ENCODE data around the gene SCN2A.
A peak's percentile ranks its signal among the peaks of the same experiment; 100 is the strongest.

SCN2A gene

DNA sequence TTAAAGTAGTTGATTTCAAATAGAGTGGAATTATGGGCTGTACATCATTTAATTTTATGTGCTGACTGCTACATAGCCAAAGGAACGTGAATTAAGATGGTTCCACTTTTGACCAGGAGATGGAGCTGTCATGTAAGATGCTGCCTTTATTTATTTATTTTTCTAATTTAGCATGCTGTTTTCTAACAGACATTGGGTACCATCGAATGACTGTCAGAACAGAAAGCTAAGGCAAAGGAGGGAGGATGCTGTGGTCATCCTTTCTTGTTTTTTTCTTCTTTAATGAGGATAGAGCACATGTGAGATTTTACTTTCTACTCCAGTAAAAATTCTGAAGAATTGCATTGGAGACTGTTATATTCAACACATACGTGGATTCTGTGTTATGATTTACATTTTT, at the start of gene SCN2A:
Gene SCN2A, plus strand, starts transcription at position 185 of the 400 bp plus-strand sequence. CDS start 56,410 bp downstream, outside the sequence.
- TF ChIP-seq, protein P1, sequence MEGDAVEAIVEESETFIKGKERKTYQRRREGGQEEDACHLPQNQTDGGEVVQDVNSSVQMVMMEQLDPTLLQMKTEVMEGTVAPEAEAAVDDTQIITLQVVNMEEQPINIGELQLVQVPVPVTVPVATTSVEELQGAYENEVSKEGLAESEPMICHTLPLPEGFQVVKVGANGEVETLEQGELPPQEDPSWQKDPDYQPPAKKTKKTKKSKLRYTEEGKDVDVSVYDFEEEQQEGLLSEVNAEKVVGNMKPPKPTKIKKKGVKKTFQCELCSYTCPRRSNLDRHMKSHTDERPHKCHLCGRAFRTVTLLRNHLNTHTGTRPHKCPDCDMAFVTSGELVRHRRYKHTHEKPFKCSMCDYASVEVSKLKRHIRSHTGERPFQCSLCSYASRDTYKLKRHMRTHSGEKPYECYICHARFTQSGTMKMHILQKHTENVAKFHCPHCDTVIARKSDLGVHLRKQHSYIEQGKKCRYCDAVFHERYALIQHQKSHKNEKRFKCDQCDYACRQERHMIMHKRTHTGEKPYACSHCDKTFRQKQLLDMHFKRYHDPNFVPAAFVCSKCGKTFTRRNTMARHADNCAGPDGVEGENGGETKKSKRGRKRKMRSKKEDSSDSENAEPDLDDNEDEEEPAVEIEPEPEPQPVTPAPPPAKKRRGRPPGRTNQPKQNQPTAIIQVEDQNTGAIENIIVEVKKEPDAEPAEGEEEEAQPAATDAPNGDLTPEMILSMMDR (conservative IDR thresholded peaks at IDR 0.05; ENCODE audit: low read depth, low read length): peak; percentile 70
- no peak within 1 kb of the TSS for H3K4me3 ChIP-seq (ENCODE audit: low read depth, low read length)
- peak; percentile 85 for DNase-seq (ENCODE audit: low read depth)

DNA sequence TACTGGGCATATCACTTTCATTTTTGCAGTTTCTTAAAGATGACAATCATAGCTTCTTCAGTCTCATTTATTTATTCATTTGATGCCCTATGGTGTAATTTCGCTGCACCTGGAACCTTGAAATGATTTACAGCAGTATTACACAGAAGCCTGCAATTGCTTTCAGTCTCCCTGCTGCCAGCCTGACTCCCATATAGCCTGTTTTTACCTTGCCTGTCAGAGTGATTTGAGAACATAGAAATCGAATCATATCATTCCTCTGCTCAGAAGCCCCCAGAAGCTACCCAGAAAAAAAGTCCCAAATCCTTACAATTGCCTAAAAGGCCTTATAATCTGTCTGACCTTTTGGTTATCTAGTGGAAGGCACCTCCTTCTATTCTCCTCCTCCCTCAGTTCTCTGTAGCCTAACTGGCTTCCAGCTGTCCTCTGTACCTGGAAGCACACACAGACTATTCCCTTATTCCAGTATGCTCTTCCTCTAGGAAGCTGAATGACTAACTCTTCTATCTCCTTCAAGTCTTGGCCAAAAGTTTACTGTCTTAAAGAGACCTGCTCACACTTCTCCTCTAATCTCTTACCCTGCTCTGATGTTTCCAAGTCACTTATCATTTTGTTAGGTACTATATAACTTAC, 48.0 kb upstream of the SCN2A start:
- TF ChIP-seq, protein P1 (conservative IDR thresholded peaks at IDR 0.05; ENCODE audit: low read depth, low read length): no peak
- DNase-seq (ENCODE audit: low read depth): no peak
- no peak overlapping the region for H3K4me3 ChIP-seq (ENCODE audit: low read depth, low read length)

DNA sequence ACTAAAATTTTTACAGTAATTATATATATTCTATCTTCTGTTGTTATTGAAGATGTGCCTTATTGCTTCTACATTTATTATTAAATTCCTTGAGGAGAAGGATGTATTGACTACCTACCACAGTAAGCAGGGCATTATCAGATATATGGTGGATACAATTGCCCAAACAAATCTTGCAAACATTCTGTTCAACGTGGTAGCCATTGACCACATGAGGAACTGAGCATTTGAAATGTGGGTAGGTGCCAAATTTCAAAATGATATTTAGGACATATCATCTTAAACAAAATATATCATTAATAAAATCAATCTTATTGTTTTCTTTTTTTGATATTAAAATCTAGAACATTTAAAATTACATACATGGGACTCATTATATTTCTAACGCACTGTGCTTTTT, 46.5 kb upstream of the SCN2A start:
- no peak overlapping the region for H3K4me3 ChIP-seq (ENCODE audit: low read depth, low read length)
- DNase-seq (ENCODE audit: low read depth): no peak
- TF ChIP-seq, protein P1 (conservative IDR thresholded peaks at IDR 0.05; ENCODE audit: low read depth, low read length): no peak

DNA sequence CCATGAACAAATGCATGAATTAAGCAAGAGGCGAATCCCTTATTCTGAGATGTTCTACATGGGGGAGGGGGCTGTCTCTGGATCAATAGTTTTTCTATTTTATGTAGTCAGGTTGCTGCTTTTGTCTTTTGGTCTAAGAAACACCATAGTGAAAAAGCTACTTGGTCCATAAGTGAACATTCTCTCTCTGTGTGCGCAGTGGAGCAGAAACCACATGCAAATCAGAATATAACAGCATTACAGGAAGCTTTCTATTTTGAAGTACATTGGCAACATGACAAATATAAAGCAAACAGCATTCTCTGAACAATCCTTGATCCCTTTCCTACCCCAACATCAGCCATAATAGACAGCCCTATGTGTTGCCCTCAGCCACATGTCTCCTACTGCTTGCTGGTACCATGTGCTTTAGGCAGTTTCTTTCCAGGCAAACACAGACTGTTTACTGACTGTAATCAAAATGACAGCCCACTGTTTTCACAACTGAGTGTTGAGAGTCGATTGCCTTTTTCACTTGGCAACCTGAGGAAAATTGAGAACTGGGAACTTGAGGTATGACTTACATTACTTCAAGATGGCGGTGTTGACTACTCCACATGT, 45.9 kb upstream of the SCN2A start:
- H3K4me3 ChIP-seq (ENCODE audit: low read depth, low read length): no peak overlapping the region
- TF ChIP-seq, protein P1 (conservative IDR thresholded peaks at IDR 0.05; ENCODE audit: low read depth, low read length): no peak
- no peak for DNase-seq (ENCODE audit: low read depth)

DNA sequence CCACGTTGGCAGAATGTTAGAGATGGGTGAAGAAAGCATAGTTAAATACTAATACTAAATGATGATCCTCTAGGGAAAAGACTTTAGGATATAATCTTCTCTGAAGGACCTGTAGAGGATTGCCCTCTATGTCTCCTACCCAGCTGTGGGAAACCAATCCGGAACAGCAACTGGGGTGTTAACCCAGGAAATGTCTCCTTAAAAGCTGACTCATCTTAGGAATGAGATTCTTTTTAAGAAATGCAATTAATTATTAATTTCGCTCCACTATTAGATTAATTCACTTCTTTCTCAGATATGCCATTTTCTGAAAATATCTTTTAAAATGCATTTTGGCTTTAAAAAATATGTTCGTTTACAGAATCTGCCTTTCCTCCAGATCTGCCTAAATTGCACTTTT, 42.8 kb upstream of the SCN2A start:
- DNase-seq (ENCODE audit: low read depth): no peak
- TF ChIP-seq, protein P1 (conservative IDR thresholded peaks at IDR 0.05; ENCODE audit: low read depth, low read length): no peak
- no peak overlapping the region for H3K4me3 ChIP-seq (ENCODE audit: low read depth, low read length)

DNA sequence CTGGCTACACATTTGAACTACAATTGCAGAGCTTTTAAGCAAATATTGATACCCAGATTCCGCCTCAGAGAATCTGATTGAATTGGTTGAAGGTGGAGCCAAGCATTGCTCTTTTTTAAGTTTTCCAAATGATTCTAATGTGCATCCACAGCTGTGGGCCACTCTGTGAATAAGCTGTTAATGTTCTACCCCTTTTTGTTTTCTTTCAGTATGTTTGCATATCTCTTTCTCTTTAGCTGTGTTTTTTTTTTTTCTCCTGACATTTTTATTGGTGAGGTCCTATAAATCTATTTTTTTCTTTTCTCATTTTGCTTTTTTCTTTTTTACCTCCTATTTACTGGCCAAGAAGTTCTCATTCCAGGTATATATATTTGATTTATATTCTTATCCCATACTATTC, 41.9 kb upstream of the SCN2A start:
- DNase-seq (ENCODE audit: low read depth): no peak
- TF ChIP-seq, protein P1 (conservative IDR thresholded peaks at IDR 0.05; ENCODE audit: low read depth, low read length): no peak
- H3K4me3 ChIP-seq (ENCODE audit: low read depth, low read length): no peak overlapping the region

DNA sequence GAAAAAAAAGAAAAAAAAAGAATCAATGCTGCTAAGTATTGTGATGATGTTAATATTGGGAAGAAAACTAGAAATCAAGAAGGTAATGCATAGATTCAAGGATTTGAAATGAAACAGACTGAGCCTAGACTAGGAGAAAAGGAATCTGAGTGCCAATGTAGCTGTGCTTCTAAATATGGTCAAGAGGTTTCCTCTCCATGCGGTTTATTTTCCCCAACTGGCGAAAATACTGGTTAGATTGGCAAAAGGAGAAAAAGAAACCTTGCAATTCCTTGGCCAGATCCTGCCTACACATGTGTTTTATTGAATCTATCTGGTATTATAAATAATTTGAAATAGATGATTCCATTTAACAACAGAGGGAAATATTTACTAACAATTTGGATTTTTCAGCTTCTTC, 41.0 kb upstream of the SCN2A start:
- H3K4me3 ChIP-seq (ENCODE audit: low read depth, low read length): no peak overlapping the region
- no peak for DNase-seq (ENCODE audit: low read depth)
- TF ChIP-seq, protein P1 (conservative IDR thresholded peaks at IDR 0.05; ENCODE audit: low read depth, low read length): no peak

All from choroid plexus epithelial cell (primary cell).